SK-N-MC (cell line): Measurements from ENCODE around the gene ZNF497.

Experiments
- EZH2 ChIP-seq: fragments of 200-600 bp; sonication (generic); IDR thresholded peaks from one replicate; pipeline ENCODE4 v1.6.1; 2017; ENCODE audit warnings: antibody characterized with exemption
- POLR2AphosphoS5 ChIP-seq: IDR thresholded peaks from 2 replicates; pipeline ENCODE4 v1.6.1; 2012; ENCODE audit warnings: mild to moderate bottlenecking, low read depth, low read length, borderline replicate concordance

GRCh38 chr19:58401840-58402421 is 39.4 kb upstream of the ZNF497 start:
- TF ChIP-seq EZH2, result no peak
- no peak for TF ChIP-seq POLR2AphosphoS5
